Hindlimb muscle (tissue), 1 donor: ENCODE measurements around the gene HELZ2. TPM values are rescaled to one million over a fixed set of nuclear protein-coding genes. Genes with fewer than 3 reads are reported as not detected.

Source experiments
- DNase-seq: peaks from one replicate; pipeline ENCODE4 v3.0.0-alpha.2; 2013
- polyA plus RNA-seq: library from polyadenylated mRNA; unstranded; fragments of 120-200 nt; gene quantifications from one replicate; pipeline ENCODE4 v1.2.1, GENCODE V29; 2013; ENCODE audit not compliant: insufficient read length

The HELZ2 gene
- polyA plus RNA-seq, 1 donor = 7.6 TPM

DNA sequence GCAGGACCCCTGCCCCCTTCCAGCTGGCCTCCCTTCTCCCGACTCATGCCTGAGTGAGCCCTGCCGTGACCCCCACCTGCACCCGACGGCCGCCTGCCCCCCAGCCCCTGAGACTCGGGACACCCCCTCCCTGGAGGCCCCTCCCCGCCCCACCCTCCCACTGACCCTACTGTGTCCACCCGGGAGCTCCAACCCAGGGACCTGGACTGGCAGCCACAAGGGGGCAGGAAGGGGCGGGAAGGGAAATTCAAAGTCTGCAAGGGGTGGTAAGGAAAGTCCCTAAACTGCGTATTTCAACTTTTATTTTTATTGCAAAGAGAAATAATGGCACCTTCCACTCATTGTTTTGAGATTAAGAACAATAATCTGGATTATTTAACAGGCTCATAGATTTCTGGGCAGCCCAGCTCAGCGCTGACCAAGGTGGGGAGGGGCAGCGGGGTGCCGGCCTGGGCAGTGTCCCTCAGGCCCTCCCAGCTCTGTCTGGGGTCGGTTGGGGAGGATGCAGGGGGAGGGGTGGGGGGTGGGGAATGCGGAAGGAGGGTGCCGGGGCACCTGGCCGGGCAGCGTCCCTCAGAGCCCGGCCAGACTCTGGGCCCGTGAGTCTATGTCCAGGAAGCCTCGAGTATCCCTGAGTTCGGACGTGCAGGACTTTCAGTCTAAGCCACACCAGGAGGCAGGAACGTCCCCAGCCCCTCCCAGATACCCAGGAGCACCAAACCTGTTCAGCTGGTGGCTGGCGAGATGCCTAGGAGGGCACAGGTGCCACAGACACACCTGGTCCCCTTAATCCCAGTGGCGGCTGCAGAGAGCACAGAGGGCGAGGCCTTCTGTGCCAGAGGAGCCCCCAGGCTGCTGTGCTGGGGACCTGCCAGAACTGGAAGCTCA is 35.6 kb downstream of the HELZ2 start:
- no peak for DNase-seq

GRCh38 chr20:63537525-63538203 is 36.4 kb downstream of the HELZ2 start:
- DNase-seq = peak; percentile 77

DNA sequence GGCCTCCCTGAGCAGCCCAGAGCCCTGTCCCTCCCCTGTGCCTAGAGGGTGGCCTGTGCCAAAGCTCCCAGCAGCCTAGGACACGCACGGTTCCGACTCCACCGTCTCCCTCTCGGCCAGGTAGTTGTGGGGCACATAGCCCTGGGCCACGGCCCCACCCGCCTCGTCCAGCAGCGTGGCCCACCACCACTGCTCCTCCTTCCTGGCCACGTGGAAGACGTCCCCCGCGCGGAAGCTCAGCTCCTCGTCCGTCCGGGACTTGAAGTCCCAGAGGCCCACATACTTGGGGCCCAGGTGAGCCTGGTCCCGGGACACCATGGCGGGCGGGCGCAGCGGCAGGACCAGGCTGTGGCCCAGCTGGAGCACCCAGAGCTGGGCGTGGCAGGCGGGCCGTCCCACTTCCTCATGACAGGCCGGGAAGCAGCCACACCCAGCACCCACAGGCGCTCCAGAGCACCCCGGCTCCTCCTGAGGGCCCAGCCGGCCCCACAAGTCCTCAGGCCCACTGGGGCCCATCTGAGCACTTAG is 37.0 kb downstream of the HELZ2 start, which contains the start of gene PTK6:
Gene PTK6, minus strand, starts transcription at position 380 of the 528 bp plus-strand sequence. Its CDS starts 62 bp downstream, at position 318.
- DNase-seq = no peak

GRCh38 chr20:63536241-63536977 is 37.6 kb downstream of the HELZ2 start:
- no peak for DNase-seq

DNA sequence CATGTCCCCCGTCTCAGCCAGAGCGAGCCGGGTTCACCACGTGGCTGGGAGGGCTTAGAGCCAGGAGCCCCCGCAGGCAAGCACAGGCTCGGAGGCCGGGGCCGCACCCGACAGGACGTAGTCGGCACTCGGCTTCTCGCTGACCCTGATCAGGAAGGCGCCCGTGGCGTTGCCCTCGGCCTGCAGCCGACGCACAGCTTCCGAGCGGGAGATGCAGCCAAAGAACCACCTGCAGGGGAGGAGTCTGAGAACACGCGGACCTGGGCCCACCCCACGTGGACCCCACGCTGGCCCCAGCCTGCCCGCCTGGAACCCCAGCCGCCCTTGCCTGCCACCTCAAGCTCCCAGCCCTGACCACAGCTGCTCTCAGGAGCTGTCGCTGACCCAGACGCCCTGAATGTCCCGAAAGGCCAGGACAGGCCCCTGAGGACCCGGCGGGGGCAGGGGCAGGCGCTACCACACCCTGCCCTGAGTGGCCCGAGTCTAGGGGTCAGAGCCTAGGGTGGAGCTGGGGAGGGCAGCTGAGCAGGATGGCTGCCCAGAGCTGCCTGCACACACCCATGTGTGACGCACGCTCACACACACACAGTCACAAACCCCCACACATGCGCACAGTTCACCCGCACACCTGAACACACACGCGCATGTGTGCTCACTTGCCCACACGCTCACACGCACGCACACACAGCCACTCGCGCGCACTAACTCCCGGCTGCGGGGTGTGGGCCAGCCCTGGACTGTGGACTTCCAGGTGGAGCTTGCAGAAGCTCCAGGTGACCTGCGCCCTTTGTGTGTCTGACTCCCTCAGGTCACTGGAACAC is 39.0 kb downstream of the HELZ2 start:
- no peak for DNase-seq

DNA sequence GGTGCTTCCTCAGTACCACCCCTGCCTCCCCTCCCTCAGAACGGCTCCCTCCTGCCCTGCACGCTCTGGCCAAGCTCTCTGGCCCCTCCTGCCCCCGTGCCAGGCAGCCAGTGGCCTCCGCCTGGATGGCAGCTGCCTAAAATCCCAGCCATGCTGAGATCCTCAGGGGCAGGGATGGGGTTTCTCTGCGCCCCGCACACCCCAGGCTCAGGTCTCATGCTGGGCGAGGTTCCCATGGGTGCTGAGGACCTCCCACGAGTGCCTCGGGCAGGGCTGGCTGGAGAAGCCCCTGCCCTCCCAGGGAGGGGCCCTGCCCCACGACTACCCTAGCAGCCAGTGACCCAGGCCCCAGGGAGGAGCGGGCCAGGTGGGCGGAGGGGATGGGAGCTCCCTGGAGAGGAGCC is 39.6 kb downstream of the HELZ2 start:
- no peak for DNase-seq

DNA sequence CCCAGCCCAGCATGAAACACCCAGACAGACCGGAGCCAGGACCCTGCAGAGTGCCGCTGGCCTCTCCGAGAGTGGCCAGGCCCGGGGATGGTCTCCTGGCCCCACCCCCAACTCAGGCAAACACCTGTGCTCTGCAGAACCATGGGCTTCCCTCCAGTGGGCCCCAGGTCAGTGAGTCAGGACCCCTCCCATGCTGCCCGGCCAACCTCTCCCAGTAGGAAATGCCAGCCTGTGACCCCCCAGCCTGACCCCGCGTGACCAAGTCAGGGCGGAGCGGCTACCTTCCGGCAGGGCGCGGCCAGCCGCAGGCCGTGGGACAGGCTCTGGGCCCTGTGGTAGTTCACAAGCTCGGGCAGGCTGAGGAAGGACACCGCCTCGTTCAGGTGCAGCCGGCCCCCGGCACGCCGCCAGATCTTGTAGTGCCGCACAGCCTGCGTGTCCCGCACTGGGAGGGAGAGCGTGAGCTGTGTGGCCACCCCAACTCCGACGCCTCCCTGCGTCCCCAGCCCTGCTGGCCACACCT is 40.1 kb downstream of the HELZ2 start:
- no peak for DNase-seq

GRCh38 chr20:63533388-63533787 is 40.7 kb downstream of the HELZ2 start:
- no peak for DNase-seq

GRCh38 chr20:63532449-63532971 is 41.5 kb downstream of the HELZ2 start:
- no peak for DNase-seq

- DNase-seq = no peak
These were observed 42.2 kb downstream of the HELZ2 start for GRCh38 chr20:63531686-63532448.

- DNase-seq = no peak
These were observed 43.3 kb downstream of the HELZ2 start for GRCh38 chr20:63530788-63531160.

DNA sequence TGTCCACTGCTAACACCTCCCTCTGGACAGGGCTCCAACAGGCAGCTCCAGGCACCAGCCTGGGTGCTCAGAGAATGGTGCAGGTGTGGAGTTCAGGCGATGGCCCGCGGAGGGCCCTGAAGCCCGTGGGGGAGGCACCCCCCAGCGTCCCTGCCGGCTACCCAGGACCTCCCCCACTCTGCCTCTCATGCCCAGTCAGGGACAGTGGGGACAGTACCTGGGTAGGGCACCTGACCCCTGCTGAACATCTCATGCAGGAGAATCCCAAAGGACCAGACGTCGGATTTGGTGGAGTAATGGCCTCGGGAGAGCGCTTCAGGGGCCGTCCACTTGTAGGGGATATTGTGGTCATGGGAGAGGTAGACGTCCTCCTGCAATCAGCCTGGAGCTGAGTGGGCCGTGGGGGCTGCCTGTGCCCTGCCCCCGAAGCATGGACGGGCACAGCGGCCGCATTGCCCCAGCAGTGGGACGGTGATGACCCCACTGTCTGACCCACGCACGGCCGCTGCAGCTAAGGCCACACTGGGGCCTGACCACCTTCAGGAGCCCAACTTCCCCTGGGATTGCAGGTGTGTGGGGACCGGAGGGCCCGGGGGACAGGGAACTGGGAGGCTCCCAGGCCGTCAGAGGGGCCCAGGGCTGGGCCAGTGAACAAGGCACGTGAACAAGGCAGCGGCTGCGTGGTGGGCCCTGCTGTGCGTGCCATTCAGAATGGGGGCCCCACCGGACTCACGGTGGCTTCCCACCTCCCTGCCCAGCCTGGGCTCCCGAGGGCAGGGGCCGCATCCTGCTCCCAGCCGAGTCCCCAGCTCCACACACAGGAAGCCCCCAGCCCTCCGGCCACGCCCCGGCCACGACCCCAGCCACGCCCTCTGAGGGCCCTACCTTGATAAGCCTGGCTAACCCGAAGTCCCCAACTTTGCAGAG is 43.9 kb downstream of the HELZ2 start:
- no peak for DNase-seq

DNA sequence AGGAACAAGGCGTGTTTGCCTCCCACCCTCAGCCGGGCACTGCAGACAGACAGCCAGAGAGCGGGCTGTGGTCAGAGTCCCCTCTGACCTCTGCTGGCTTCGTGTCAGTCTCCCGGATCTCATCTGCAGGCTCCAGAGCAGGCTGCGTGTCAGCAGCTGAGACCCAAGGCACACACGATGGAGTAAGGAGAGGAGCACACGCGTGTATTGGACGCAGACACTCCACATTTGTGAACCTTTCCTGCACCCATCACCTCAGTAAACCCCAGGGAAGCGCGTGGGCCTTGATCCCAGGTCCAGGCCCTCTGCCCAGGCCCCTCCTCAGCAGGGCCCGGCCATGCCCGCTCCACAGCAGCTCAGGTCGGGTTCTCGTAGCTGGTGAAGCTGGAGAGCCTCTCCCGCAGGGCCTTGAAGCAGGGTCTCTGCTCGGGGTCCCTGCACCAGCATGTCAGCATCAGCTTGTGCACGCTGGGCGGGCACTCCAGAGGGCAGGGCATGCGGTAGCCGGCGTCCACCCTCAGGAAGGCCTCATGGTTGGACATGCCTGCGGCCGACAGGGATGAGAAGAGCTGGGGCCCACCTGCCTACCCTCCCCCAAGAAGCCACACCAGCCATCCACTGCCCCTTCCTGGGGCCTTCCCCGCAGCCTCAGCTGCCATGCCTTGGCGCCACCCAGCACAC is 44.7 kb downstream of the HELZ2 start:
- DNase-seq = no peak

GRCh38 chr20:63527184-63527583 is 46.9 kb downstream of the HELZ2 start:
- no peak for DNase-seq

DNA sequence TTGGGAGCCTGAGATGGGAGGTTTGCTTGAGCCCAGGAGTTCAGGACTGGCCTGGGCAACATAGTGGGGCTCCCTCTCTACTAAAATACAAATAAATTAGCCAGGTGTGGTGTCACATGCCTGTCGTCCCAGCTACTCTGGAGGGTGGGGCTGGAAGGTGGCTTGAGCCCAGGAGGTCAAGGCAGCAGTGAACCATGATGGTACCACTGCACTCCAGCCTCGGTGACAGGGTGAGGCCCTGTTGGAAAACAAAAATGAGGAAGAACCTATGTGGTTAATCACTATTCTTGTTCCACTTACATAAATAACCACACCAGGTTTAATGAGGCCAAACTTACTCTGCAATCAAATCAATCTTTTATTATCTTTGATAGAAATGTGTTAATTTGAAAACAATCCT is 48.1 kb downstream of the HELZ2 start:
- no peak for DNase-seq

DNA sequence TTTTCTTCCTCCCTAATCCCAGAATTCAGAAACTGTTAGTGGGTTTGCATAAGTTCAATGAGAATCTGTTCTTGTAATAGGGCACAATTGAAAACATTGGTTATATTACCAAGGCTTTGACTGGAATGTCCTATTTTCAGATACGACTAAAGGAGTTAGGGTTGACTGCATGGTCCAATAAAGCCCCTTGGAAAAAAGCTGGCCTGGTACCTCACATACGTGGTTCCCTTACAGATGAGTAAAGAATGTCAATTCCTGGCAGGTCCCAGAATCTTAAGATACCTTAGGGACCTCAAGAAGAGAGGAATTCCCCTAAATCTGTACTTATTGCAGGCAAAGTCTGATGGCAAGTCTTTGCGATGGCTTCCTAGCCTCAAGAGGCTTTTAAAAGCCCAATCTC is 48.9 kb downstream of the HELZ2 start:
- no peak for DNase-seq
